DMS79 (cell line): ENCODE measurements around the gene OVAAL.

Experiments used
- DNase-seq: peaks from one replicate; lab custom pipeline; 2025; lab: John Stamatoyannopoulos, UW

OVAAL gene

DNA sequence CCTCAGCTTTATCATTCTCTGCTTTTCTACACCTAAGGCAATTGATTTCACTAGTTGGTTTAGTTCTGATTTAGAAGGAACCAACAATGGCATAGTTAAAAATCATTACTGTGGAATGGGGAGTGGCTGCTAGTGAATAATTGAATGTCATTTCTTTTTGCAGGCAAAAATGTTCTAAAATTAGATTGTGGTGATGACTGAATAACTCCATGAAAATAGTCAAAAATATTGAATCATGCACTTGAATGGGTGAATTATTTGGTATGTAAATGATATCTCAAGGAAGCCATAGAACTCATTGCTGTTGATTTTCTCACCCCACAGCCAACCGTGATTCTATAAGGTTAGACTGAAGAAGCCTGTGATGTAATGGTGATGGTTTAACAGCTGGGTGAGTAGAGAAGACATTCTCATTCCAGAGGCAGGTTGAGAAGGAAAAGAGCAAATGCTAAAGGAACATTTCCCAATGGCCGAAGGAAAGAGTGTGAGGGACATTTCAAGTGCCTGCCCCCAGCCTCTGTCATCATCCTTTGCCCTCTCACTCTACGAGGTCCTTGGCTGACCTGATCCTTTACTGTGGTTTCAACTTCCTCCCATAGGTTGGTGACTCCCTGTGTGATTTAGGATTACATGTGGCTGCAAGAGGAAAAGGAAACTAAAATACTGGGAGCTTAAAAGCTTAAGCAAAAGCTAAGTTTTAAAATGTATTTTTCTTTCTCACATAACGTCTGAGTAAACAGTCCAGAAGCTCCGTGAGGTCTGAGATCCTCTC is 12.5 kb downstream of the OVAAL start:
- no peak for DNase-seq

GRCh38 chr1:180571832-180572636 is 13.3 kb downstream of the OVAAL start:
- no peak for DNase-seq

DNA sequence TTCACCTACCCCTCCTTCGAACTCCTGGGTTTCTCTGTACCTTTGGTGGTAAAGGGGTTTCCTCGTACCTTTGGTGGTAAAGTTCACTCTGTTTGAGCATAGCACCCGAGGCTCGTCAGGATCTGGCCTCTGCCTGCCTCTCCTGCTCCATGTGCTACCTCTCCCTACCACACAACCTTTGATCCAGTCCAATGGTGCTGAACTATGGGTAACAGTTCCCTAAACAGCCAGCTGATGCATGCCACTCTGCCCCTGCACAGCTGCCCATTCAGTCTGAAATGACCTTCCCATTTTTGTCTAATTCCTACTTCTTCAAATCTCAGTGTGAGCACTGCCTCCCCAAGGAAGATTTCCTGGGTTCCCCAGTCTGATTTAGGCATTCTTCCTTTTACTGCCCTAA is 14.0 kb downstream of the OVAAL start:
- no peak for DNase-seq

GRCh38 chr1:180574031-180574713 is 15.4 kb downstream of the OVAAL start:
- DNase-seq = no peak

- no peak for DNase-seq
Measured at GRCh38 chr1:180577361-180577760, 18.6 kb downstream of the OVAAL start.

DNA sequence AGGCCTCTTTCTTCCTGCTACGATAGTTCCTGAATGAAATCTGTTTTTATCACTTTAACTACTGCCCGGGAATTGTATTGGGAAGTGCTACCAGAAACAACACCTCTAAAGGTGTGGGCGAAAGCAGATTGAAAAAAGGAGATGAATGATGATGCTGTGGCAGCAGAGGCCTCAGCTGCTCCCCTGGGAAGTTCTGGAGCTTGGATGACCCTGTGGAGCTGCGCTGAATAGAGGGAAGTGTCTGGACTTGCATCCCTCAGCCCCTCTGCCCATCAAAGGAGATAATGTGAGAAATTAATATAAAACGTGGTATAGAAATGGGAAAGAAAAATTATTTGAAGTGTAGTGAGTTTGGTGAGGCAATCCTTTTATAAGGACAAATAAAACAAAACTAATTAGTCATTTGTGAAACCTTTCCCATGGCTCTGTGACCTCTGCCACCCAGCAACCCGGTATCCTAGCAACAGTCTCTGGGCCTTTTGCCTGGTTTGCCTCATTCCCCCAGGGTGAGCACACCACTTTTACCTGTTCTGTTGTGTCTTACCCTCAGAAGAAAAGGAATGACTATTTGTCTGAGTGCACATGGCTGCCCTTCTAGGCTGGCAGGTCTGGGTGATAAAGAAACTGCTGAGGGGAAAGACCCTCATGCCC is 21.3 kb downstream of the OVAAL start:
- DNase-seq = peak; percentile 22

DNA sequence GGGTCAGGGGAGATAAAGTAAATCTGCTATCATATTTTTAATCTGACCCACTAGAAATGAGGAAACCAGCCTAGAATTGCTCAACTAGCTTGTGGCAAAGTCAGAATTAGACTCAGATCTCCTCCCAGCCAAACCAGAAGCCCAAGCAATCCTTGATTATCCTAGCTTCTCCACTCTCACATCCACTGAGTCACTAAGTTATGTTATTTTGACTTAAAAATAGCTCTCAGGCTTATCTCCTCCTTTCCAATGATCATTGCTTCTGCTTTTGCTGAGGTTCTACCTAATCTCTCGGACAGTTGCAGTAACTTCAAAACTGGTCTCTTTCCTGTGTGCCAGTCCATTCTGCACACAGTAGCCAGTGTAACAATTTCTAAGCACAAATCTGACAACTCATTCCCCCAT is 22.9 kb downstream of the OVAAL start:
- no peak for DNase-seq

- no peak for DNase-seq
Measured at GRCh38 chr1:180584869-180585268, 26.1 kb downstream of the OVAAL start.

- DNase-seq = peak; percentile 94
Measured at GRCh38 chr1:180585994-180586359, 27.2 kb downstream of the OVAAL start.

DNA sequence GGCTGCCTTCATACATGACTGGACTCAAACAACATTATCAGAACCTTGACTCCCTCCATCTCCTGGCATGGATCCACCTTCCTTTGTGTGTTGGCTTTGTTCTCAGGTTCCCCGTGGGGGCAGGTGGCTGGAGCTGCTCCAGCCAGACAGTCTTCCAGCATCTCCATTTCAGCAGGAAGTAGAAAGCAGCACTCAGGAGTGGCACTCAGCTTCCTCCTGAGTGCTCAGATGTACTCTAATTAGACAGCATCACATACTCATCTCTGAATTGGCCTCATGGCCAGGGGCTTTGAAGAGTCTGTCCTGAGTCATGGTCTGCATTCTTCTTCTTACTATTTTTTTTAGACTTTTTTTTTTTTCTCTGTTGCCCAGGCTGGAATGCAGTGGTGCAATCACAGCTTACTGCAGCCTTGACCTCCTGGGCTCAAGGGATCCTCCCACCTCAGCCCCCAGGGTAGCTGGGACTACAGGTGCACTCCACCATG is 27.9 kb downstream of the OVAAL start:
- DNase-seq = peak; percentile 100

- no peak for DNase-seq
Measured at GRCh38 chr1:180588121-180588520, 29.4 kb downstream of the OVAAL start.

DNA sequence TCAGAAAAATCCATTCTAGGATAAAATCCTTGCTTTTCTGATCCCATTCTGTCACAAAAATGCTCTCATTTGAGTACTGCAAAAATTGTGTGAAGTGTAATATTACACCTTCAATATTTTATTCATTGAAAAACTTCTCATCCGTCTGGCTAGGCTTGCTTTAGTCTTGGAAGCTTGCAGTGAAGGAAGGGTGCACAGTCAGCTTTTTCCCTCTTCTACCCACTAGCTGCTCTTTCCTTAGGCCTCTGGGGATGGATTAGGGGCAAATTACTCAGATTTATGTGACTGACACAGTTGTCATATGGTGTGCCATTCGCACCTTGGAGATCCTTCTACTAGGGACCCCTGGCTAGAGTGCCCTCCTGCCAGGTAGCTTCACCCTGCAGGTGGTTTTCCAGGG is 32.1 kb downstream of the OVAAL start:
- no peak for DNase-seq

- no peak for DNase-seq
Measured at GRCh38 chr1:180593382-180593781, 34.6 kb downstream of the OVAAL start.

DNA sequence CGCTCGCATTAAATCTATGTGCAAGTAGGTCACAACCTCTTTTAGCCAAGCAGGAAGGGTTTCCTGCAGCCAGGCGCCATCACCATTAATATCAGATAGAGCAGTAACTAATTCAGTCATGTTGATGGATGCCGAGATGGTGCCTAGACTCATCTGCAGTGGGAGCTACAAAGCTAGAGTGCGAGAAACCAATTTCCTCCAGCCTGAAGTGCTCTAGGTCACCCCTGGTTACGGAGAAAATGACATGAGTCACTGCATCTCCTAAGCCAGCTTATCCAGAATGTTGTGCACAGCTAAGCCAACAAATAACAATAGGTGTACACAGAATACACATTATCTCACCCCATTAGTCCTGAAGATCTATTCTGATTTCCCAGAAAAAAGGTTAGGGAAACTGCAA is 36.0 kb downstream of the OVAAL start:
- peak; percentile 93 for DNase-seq

DNA sequence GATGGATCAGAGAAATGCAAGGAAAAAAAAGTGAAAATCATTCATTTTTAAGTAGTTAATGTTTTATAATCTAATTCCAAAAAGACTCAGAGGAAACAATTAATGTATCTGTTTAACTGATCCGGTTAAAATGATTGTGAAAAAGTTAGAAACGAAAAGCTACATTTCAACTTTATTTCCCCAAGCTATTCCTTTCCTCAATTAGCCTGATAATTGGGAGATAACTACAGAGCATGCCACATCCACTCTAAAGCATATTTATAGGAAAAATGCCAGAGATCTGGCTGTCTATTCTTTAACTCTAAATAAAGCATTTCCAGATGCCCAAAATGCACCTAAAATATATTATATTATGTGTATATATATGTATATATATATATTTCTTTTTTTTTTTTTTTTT is 37.2 kb downstream of the OVAAL start:
- DNase-seq = no peak

DNA sequence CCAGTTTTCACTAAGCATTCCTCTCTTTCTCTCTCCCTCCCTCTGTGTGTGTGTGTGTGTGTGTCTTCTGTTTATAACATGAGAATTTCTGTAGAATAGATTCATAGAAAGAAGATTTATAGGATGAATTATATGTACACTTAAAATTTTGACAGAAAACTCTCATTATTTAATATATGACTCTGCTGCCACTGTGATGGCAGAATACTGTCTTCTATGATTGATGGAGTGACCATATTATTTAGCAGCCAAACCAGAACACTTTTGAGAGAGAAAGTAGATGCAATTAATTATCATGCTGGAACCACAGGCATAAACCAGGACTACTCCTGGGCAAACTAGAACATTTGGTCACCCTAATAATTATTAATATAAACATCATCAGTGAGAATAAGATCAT is 38.8 kb downstream of the OVAAL start:
- DNase-seq = no peak

GRCh38 chr1:180598333-180598974 is 39.7 kb downstream of the OVAAL start:
- no peak for DNase-seq

DNA sequence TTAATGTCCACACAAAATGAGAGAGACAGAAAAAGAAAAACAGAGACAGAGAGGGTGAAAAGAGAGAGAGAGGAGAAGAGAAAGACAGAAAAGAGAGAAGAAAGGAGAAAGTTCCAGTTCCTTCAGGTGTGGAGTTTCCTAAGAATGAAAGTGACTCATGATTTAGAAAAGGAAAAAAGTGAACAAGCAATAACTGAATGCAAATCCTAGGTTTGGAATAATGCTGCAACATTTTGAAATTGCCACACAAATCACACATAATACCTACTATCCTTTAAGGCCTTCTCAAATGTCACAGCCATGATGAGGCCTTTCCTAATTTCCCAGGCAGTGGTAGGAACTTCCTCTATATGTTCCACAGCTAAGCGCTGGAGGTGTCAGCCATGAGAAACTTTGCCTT is 41.6 kb downstream of the OVAAL start:
- DNase-seq = no peak

DNA sequence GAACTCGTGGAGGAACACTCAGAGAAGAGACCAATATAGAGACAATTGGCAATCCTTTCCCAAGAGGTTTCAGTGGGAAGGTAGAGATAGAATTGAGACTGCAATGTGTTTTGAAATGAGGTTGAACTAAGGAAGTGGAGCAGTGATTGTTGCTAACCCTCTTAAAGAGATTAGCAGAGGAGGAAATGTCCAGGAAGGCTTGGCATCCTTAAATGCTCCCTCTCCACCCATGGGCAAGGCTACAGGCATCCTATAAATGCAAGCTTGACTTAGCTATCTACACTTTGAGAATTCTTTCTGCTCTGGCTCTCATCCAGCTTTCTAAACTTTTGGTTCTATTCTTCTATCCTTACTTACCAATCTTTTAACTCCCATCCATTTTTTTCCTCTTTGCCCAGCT is 42.7 kb downstream of the OVAAL start:
- DNase-seq = no peak

GRCh38 chr1:180603223-180603849 is 44.6 kb downstream of the OVAAL start:
- no peak for DNase-seq

GRCh38 chr1:180603850-180604226 is 45.1 kb downstream of the OVAAL start:
- DNase-seq = no peak
